Endometrium (tissue), 2 donors: ENCODE measurements around the gene GRID1.

Source experiments
- FAIRE-seq: peaks from 2 replicates; lab custom pipeline; 2012; peaks lifted over from hg19 to GRCh38; lab: Jason Lieb, UNC
- donor health status: control.
- donor health status: control.

The GRID1 gene

DNA sequence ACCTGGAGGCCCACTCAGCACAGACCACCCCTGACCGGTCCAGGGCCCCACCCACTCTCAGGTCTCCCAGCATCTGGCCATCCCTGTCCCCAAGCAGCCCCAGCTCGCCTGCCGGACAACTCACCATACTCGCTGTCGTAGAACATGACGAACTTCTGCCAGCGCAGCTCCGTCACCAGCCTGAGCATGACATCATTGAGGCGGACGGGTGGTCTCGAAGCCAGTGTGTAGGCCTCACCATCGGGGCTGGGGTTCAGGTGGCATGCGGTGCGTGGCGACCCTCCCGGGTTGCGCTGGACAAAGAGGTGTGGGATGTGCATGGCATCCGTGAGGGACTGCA is 160.4 kb downstream of the GRID1 start:
- no peak for FAIRE-seq

GRCh38 chr10:86205306-86206239 is 161.0 kb downstream of the GRID1 start:
- FAIRE-seq, result no peak

- no peak for FAIRE-seq
These were observed 161.9 kb downstream of the GRID1 start for GRCh38 chr10:86204421-86205305.

- FAIRE-seq, result no peak
These were observed 163.3 kb downstream of the GRID1 start for GRCh38 chr10:86203162-86203905.

GRCh38 chr10:86202226-86202735 is 164.3 kb downstream of the GRID1 start:
- FAIRE-seq, result no peak

DNA sequence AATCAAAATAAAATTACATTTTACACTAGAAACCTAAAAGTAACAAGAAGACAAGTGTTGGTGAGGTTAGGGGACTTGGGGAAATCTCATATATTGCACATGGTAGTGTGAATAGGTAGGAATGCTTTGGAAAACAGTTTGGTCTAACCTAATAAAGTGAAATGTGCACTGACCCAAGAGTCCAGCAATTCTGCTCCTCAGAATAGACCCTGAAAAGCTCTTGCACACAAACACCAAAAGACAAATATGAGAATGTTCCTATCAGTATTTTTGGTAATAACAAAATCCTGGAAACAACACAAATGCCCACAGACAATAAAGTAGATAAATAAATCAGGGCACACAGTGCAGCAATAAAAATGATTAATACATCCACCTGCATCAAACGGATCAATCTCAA is 165.7 kb downstream of the GRID1 start:
- FAIRE-seq, result no peak

DNA sequence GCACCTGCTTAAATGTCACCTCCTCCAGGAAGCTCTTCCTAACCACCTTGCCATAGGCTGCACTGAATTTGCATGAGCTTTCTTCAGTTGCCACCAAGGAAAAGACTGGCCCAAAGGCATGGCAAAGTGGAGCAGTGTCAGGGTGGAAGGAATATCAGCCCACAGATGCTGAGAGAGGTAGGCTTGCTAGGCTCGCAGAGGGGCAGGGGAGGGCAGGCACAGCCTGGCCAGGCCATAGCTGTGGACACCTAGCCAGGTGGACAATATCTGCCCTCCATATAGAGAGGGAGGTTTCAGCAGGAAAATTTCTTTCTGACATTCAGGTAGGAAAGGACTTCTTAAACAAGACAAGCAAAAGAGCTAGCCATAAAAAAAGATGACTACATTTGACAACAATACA is 166.3 kb downstream of the GRID1 start:
- no peak for FAIRE-seq

GRCh38 chr10:86199041-86199440 is 167.6 kb downstream of the GRID1 start:
- no peak for FAIRE-seq

DNA sequence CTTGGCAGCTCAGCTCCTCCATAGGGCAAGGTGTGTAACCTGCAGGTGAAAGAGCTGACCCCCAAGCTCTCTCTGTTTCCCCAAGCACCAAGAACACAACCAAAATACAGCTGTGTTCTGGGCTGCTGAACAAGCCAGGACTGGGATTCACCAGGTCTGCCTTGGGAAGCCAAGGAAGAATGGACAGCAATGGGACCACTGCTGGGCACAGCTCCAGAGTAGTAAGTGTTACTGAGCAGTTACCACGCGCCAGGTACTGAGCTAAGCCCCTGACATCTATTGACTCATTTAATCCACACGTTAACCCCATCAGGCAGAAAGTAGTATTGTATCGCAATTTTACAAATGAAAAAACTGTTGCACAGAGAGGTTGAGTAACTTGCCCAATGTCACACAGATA is 168.3 kb downstream of the GRID1 start:
- FAIRE-seq, result no peak

- no peak for FAIRE-seq
These were observed 169.3 kb downstream of the GRID1 start for GRCh38 chr10:86197166-86197790.

- FAIRE-seq, result no peak
These were observed 171.0 kb downstream of the GRID1 start for GRCh38 chr10:86195521-86196157.

- FAIRE-seq, result no peak
These were observed 171.9 kb downstream of the GRID1 start for GRCh38 chr10:86194684-86195083.

- FAIRE-seq, result no peak
These were observed 172.8 kb downstream of the GRID1 start for GRCh38 chr10:86193841-86194240.

DNA sequence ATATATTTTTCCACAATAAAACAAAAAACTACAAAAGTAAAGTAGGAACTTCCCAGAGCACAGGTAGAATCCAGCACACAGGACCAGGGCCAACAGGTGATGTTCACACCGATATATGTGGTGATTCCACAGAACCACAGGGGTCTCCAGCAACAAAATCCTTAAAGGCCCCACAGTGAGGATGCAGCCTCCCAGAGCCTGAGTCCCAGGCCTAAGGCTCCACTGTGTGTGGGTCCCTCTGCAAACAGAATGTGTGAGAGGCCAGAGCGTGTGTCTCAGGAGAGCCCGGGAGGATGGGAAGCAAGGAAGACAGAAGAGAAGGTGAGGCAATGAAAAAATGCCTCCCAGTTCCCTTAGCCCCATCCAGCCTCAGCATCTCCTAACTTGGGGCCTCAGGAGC is 173.9 kb downstream of the GRID1 start:
- no peak for FAIRE-seq

DNA sequence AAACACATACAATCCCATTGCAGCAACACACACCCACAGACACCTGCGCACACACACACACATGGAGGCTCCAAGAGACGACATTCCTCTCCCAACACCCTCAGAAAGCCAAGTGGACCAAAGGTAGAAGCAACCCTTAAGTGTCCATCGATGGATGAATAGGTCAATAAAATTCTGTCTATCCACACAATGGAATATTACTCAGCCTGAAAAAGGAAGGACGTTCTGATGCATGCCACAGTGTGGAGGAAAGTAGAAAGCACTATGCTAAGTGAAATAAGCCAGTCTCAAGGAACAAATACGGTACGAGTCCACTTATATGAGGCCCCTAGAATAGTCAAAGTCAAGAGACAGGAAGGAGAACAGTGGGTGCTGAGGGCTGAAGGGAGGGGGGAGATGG is 174.4 kb downstream of the GRID1 start:
- no peak for FAIRE-seq

DNA sequence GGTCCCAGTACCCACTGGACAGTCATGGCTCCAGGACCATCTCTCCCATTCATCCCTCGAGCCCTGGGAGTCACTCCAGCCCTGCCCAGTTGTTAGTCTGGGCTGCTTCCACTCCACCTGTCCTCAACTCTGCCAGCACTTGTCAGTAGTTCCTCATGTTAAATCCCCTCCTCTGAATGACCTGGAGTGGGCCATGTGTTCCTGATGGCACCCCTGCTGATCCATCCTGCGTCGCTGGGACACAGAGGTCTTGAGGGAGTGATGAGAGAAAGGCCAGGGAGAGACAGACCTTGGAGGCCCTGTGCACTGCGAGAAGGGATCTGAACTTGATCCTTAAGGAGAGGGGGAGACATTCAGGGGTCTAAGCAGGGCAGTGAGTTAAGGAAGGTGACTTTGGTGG is 174.9 kb downstream of the GRID1 start:
- FAIRE-seq, result no peak

- FAIRE-seq, result no peak
These were observed 175.4 kb downstream of the GRID1 start for GRCh38 chr10:86191166-86191565.

DNA sequence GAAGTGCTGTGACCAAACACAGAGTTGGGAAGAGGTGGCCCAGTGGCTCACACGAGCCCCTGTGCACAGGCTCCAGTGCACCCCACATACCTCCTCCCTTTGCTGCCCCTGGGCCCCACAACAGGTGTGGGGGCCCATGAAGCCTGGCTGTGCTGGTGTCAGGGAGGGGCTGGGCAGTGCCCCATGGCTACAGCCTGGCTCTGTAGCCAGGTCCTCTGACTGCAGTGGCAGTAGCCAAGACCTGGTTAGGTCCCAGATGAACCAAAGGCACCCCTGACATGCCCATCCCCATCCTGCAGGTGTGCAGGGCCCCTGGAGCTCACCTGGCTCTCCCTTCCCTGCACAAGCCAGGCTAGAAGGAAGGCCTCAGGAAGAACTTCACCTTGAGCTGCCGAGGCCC is 176.3 kb downstream of the GRID1 start:
- no peak for FAIRE-seq

- no peak for FAIRE-seq
These were observed 176.7 kb downstream of the GRID1 start for GRCh38 chr10:86189891-86190290.

- no peak for FAIRE-seq
These were observed 177.6 kb downstream of the GRID1 start for GRCh38 chr10:86188796-86189558.

GRCh38 chr10:86188326-86188725 is 178.3 kb downstream of the GRID1 start:
- FAIRE-seq, result no peak
